Heart right ventricle (tissue), 16 donors: ENCODE measurements around the gene SCCPDH. TPM values are rescaled to one million over a fixed set of nuclear protein-coding genes. Genes with fewer than 3 reads are reported as not detected.

Experiments used
- ATAC-seq, 8 donors: fragments of 200-7000 bp; cut with Tn5 transposase; one replicate each; pipeline ENCODE4 v1.9.1; 2020; ENCODE audit warnings: mild to moderate bottlenecking in 8 of 8, moderate library complexity in 8 of 8, moderate number of reproducible peaks in 1 of 8
- DNase-seq, 2 donors: peaks; one replicate each; pipeline ENCODE4 v3.0.0-alpha.2; 2020
- H3K27ac ChIP-seq, 10 donors: fragments of 200-600 bp; sonication (generic) in 2 of 10; one replicate each; pipeline versions ENCODE4 v1.5.0 to v1.8.0; 2020 to 2022; ENCODE audit warnings: mild to moderate bottlenecking in 3 of 10
- H3K27me3 ChIP-seq, 7 donors: fragments of 200-600 bp; one replicate each; pipeline ENCODE4 v1.8.0; 2021 to 2022; ENCODE audit warnings: mild to moderate bottlenecking in 2 of 7
- H3K36me3 ChIP-seq, 9 donors: fragments of 200-600 bp; sonication (generic) in 1 of 9; one replicate each; pipeline versions ENCODE4 v1.5.0 to v1.8.0; 2020 to 2022; ENCODE audit warnings: mild to moderate bottlenecking in 2 of 9
- H3K4me1 ChIP-seq, 9 donors: fragments of 200-600 bp; sonication (generic) in 1 of 9; one replicate each; pipeline versions ENCODE4 v1.5.0 to v1.8.0; 2020 to 2022; ENCODE audit warnings: mild to moderate bottlenecking in 4 of 9
- H3K4me3 ChIP-seq, 10 donors: fragments of 200-600 bp; sonication (generic) in 2 of 10; one replicate each; pipeline versions ENCODE4 v1.5.0 to v1.8.0; 2020 to 2022; ENCODE audit warnings: mild to moderate bottlenecking in 7 of 10, moderate library complexity in 2 of 10
- H3K9me3 ChIP-seq, 11 donors: fragments of 200-600 bp in 10 of 11; sonication (generic) in 2 of 11; one replicate each; pipeline versions ENCODE4 v1.5.0 to v1.8.0; 2013 to 2022; ENCODE audit warnings: mild to moderate bottlenecking in 2 of 11, control low read depth in 1 of 11, moderate library complexity in 1 of 11
- CTCF ChIP-seq, 9 donors: fragments of 200-600 bp; sonication (generic) in 2 of 9; IDR thresholded peaks; one replicate each; pipeline versions ENCODE4 v1.5.0 to v1.8.0; 2021 to 2022; ENCODE audit warnings: antibody characterized with exemption in 9 of 9, mild to moderate bottlenecking in 5 of 9, moderate library complexity in 1 of 9
- WGBS, 2 donors: extraction: QIAGEN DNeasy Blood & Tissue Kit; methylation state at CpG; one replicate each; pipeline ENCODE4 v1.1.7; 2013; ENCODE audit warnings: inconsistent platforms in 1 of 2; 5-methylcytosine and 5-hydroxymethylcytosine counted together
- intact Hi-C, 10 donors: fragments of 100-400 bp; cut with DNase I; formaldehyde crosslinking; loops; one replicate each; pipeline versions ENCODE4 v1.11.1 to v1.14.2; 2022
- polyA plus RNA-seq, 2 donors: library from polyadenylated mRNA; stranded (reverse); fragments of 200-250 nt; gene quantifications; one replicate each; pipeline ENCODE4 v1.2.3, GENCODE V29; 2013
- total RNA-seq, 10 donors: library from RNA; stranded (reverse); fragmentation: NEBNext Ultra II Directional in 3 of 10; extraction: Animal tissue kit (Norgen Biotek cat#: 25700) in 3 of 10; gene quantifications; one replicate each; pipeline versions ENCODE4 v1.2.1 to v1.2.4, GENCODE V29; 2021 to 2023
- donor health status: Arrhythmogenic right ventricular cardiomyopathy.
- donor health status: ischemic (EF 13 %, LVEDD 7.1; RV severe dilation, severe dysfunction).
- donor health status: healthy with polysubstance abuse.
- donor health status: DM: no; HTN: yes; CAD: no.
- donor health status: DM: no; HTN: no; CAD: no.
- donor health status: ischemic (EF 25% LVEDD 6.9; RV normal size, moderate dysfunction).
- donor health status: ischemic (EF 25% LVEDD 5.7; RV mildly dilated, moderate dysfunction).
- donor health status: healthy.
- donor health status: DM: yes; HTN: yes; CAD: no.
- donor health status: Ischemic cardiomyopathy.
- donor health status: ischemic (EF 35%, LVEDD 5.7; RV mildly dilated, moderate dysfunction).
- donor health status: nonischemic (EF 11% LVEDD 7.7; RV severe dilation, severe dysfunction).
- donor health status: DM: yes; HTN: yes; CAD: no.
- donor health status: PGD.
- donor health status: ischemic (EF 29% LVEDD 5.4; RV normal size, mild dysfunction).
- donor health status: nonischemic (EF 23%, LVEDD 6.1; RV moderate dilation, normal function).

SCCPDH gene
- total and polyA plus RNA-seq, 12 donors: 9.9 to 37.5 (median 30.8) TPM

- ATAC-seq: no peak
- Histone ChIP-seq H3K4me1 (no peaks in the 10 kb centered on the region), H3K9me3 (no peaks in the 10 kb centered on the region), H3K36me3 (peaks cover 0 to 59% (median 13%) of the 10 kb centered on the region in 9 donors), H3K27me3 (no peaks in the 10 kb centered on the region), H3K4me3 (no peak overlapping the region), H3K27ac (no peak overlapping the region)
- no peak for TF ChIP-seq CTCF (IDR thresholded peaks at IDR 0.05)
- intact Hi-C loops: no loop called here
- 85 to 90% methylated on average over 9 of the region's 9 CpGs for WGBS, 2 donors
- no peak for DNase-seq
These were observed 23.8 kb downstream of the SCCPDH start for GRCh38 chr1:246748006-246748405.

- no peak overlapping the region for H3K4me3 ChIP-seq
- no peaks in the 10 kb centered on the region for H3K9me3 ChIP-seq
- peaks cover 0 to 50% (median 7%) of the 10 kb centered on the region in 9 donors for H3K36me3 ChIP-seq
- no peak for TF ChIP-seq CTCF (IDR thresholded peaks at IDR 0.05)
- 78 to 86% methylated on average over 12 of the region's 12 CpGs for WGBS, 2 donors
- no peaks in the 10 kb centered on the region for H3K27me3 ChIP-seq
- no peak overlapping the region for H3K27ac ChIP-seq
- DNase-seq (no peak), ATAC-seq (no peak)
- no peaks in the 10 kb centered on the region for H3K4me1 ChIP-seq
- intact Hi-C loops: no loop called here
These were observed 24.7 kb downstream of the SCCPDH start for GRCh38 chr1:246748867-246749266.

- no peaks in the 10 kb centered on the region for H3K4me1 ChIP-seq
- peaks cover 0 to 40% (median 0%) of the 10 kb centered on the region in 9 donors for H3K36me3 ChIP-seq
- ATAC-seq (no peak), DNase-seq (no peak)
- no peak for TF ChIP-seq CTCF (IDR thresholded peaks at IDR 0.05)
- 78 to 80% methylated on average over 7 of the region's 7 CpGs for WGBS, 2 donors
- intact Hi-C loops: loop anchor here in 7 of 10 donors (5.0 to 10.0 kb wide), 4 partner anchors 58 to 253 kb away; partner anchors contain the start of gene SMYD3 (in 2 of the 7)
- no peaks in the 10 kb centered on the region for H3K9me3 ChIP-seq
- no peak overlapping the region for H3K4me3 ChIP-seq
- no peak overlapping the region for H3K27ac ChIP-seq
- no peaks in the 10 kb centered on the region for H3K27me3 ChIP-seq
These were observed 26.5 kb downstream of the SCCPDH start for GRCh38 chr1:246750752-246751151.

GRCh38 chr1:246753670-246754535, 29.7 kb downstream of the SCCPDH start:
- no peak overlapping the region for H3K27ac ChIP-seq
- intact Hi-C loops: loop anchor here in 8 of 10 donors (2.0 to 10.0 kb wide), 5 partner anchors 62 to 257 kb away; partner anchors contain the start of gene SMYD3 (in 2 of the 8)

More at GRCh38 chr1:246753670-246754535, 29.7 kb downstream of the SCCPDH start:
- ATAC-seq (peak; percentile 43 to 86 (median 76)), DNase-seq (peak; percentile 42 to 53)
- WGBS, 2 donors: 56 to 57% methylated on average over 22 of the region's 22 CpGs
- H3K4me3 ChIP-seq: no peak overlapping the region
- no peaks in the 10 kb centered on the region for H3K27me3 ChIP-seq
- TF ChIP-seq CTCF (IDR thresholded peaks at IDR 0.05): peak; percentile 51 to 81 (median 76)
- peaks cover 0 to 28% (median 0%) of the 10 kb centered on the region in 9 donors for H3K36me3 ChIP-seq
- H3K9me3 ChIP-seq: no peaks in the 10 kb centered on the region
- H3K4me1 ChIP-seq: no peaks in the 10 kb centered on the region
